ENCODE measurements around the gene RFX8.
"Not testable (repeated sequence)": the region's sequence is repeated elsewhere in the genome, so short reads cannot be mapped to it uniquely, and the experiment has no call there.

RFX8 gene

DNA sequence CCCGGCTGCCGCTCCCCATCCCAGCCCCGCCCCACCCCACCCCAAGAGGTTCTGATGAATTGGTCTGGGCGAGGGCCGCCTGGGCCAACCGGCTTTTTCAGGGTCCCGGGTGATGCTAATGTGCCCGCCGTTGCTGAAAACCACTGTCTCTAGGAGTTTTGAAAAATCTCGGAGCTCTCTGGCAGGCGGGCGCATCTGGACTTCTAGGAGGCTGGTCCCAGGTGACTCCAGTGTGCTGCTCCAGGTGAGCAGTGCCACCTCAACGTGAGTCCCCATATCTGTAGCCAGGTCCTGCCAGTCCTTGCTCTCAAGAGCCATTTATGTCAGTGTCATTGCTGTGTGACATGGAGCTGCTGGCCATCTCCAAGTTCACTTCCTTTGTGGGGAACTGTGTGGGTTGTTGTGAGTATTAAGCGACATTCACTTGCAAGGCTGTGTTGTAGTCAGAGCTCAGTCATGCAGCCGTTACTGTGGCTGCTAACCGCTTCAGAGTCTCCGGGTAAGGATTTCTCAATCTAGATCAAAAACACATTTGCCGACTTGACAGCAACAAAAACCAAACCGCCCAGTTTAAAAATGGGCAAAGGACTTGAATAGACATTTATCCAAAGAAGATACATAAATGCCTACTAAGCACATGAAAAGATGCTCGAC, at the start of gene RFX8:
Gene RFX8, minus strand, starts transcription at position 382 of the 654 bp plus-strand sequence. CDS start 8,264 bp downstream, outside the sequence.
- in situ Hi-C loops (cut with MboI; ENCODE audit: low sequenced_read_pairs): no loop called here

- in situ Hi-C loops (cut with MboI; ENCODE audit: low sequenced_read_pairs): no loop called here
Measured at GRCh38 chr2:101521487-101521886, 46.6 kb upstream of the RFX8 start.

DNA sequence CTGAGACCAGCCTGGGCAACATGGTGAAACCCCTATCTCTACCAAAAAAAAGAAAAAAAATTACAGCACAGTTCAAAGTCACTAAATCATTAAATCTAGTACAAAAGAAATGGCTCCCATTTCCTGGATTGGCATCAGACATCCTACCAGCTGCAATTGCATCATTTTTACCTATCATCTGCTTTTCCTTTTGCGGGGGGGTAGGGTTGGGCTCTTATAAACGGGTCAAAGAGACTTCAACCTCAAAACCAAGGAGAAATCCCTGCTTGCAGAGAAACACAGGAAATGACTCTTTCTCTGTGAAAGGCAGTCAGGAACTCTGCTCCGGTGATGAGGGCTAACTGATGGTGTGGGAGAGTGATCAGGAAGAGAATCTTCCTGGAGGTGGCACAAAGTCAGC, 45.3 kb upstream of the RFX8 start:
- in situ Hi-C loops (cut with MboI; ENCODE audit: low sequenced_read_pairs): no loop called here

DNA sequence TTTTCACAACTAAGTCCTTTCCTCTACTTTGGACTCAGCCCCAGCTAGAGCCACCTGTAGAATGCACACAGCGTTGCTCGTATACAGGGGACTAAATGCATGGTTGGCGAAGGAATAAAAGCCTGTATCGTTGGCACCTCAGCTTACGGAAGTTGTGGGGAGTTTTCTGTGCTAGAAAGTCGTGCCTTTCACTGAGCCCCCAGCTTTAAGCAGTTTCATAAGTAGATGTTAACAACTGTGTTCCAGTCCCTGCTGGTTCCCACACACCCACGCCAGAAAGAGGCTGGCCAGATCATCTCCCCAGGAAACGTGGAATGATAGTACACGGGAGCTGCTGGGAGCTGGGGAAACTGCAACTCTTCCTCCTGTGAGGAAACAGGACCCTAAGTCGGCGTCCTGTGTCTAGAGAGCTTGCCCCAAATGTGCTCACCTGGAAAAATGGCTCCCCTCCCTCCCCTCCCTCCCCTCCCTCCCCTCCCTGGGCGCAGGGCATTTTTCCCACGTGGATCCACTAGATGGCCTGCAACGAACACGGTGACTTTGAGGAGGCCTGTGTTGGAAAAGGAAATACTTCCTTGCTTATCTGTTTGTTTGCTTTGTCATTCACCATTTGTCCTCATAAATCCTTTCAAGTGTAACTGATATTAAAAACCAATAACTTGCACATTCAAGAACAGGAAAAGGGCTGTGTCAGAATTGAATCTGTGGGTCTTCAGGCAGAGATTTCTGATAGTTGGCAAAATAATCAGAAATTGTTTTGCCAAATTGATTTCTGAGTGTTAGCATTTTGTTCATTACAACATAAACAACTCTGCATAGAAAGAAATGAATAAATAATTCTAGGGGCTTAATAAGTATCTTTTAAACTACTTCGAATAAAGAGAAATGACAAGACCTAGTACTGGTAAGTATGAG, 43.9 kb upstream of the RFX8 start:
- in situ Hi-C loops (cut with MboI; ENCODE audit: low sequenced_read_pairs): no loop called here

DNA sequence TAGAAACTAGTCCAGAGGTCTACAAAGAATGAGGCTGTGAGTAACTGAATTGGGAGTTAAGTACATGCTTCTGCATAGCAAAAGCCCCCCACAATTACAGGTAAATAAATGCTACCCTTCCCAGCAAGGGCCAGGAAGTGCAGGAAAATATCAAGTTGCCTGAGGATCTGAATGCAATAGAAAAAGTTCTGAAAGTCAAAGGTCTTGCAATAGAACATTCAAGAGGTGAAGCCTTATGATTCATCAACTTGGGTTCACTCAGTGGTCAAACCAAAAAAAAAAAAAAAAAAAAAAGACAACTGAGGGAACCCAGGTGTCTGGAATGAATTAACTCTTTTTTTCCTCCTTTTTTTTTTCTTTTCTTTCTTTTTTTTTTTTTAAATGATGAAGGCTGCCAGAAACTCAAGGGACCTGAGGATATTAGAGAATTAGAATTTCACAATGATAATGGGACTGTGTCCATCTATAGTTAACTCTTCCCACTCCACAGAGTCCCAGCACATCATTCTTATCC, 42.9 kb upstream of the RFX8 start:
- in situ Hi-C loops (cut with MboI; ENCODE audit: low sequenced_read_pairs): no loop called here

DNA sequence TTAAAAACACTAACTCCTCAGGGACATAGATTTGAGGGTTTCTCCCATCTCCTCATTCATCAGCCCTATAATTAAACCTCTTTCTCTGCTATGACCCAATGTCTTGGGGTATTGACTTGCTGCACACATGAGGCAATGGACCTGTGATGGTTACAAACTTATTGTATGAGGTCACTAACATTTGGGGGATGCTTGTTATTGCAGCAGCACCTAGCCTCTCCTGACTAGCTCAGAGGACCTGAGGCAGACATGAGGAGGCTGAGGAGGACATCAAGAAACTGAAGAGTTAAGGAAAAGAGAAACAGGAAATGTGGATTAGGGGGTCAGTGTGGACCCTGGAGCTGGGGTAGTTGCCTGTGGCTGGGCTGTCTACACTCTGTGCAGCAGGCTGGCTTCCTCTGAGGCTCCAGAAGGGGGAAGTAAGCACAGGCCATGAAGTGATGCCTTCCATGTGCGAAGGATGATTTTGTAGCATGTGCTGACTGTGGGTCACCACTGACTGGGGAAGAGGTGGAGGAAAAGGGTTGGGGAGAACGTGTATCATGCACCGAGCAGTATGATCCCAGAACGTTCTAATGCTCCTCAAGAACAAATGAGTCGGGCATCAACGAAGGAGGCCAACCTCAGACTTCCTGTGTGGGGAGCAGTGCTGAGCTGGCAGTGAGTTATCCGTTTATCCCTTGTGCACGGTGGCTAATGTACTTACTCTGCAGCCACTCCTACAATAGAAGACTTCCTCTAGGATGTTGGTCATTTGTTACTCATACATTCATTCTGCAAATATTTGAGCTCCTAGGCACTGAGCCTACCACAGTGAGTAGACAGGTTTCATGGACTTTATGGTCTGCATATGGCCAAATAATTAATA, 42.1 kb upstream of the RFX8 start:
- in situ Hi-C loops (cut with MboI; ENCODE audit: low sequenced_read_pairs): no loop called here

DNA sequence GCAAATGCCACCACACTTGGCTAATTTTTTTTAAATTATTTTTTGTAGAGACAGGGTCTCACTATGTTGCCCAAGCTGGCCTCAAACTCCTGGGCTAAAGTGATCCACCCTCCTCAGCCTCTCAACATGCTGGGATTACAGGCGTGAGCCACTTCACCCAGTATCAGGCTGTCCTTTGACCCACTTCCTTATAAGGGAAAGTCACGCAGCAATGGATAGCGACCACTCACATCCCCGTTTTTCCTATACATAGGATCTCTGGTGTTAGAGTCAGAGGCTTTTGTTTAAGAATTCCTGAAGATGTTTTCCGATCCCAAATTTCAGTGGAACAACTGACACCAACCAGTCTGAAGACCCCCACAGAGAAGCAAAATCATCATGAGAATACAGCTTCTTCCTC, 41.4 kb upstream of the RFX8 start:
- in situ Hi-C loops (cut with MboI; ENCODE audit: low sequenced_read_pairs): no loop called here

GRCh38 chr2:101515477-101515876, 40.6 kb upstream of the RFX8 start:
- in situ Hi-C loops (cut with MboI; ENCODE audit: low sequenced_read_pairs): no loop called here

DNA sequence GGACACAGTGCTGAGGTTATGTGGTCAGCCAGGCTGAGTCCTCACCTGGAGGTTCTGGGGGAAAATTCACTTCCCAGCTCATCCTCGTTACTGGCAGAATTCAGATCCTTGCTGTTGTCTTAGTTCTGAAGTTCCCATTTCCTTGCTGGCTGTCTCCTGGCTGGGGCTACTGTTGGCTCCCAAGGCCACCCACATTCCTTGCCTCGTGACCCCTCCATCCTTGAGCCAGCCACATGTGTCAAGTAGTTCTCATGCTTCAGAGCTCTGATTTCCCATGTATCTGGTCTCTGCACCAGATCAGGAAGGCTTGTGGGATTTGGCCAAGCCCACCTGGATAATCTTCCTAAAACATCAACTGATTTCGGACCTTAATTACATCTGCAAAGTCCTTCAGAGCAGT, 38.1 kb upstream of the RFX8 start:
- in situ Hi-C loops (cut with MboI; ENCODE audit: low sequenced_read_pairs): no loop called here

- in situ Hi-C loops (cut with MboI; ENCODE audit: low sequenced_read_pairs): no loop called here
Measured at GRCh38 chr2:101511381-101511780, 36.5 kb upstream of the RFX8 start.

DNA sequence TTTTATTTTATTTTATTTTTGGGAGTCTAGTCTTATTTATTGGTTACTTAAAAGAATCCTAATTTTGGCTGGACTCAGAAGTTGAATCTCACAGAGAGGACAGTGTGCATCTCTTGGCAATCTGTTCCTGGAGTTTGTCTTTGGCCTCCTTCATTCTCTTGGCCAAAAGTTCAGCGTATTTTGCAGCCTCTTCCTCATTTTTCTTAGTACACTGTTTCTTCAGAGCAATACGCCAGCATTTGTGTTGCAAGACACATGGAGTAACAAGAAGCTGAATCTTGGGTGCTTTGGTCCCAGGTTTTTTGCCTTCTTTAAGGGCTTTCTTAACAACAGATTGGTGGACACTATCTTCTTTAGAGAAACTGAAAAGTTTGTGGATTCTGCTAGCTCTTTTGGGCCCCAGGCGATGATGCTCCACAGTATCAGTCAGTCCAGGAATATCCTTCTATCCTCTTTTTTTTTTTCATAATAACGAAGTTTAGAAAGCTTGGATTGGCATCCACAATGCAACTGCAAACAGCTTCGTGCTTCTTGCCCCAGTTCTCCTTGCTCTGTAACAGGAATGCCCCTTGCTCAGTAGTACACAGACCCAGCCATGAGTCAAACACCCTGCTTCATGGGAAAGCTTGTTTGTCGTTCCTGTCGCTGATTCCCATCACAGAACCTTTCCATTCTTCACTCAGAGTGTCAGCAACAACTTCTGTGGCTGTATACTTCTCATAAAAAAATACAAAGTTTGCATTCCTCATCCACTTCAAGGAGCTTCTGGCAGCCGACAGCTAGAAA, 34.8 kb upstream of the RFX8 start:
- in situ Hi-C loops (cut with MboI; ENCODE audit: low sequenced_read_pairs): no loop called here

GRCh38 chr2:101508636-101509035, 33.7 kb upstream of the RFX8 start:
- in situ Hi-C loops (cut with MboI; ENCODE audit: low sequenced_read_pairs): no loop called here

DNA sequence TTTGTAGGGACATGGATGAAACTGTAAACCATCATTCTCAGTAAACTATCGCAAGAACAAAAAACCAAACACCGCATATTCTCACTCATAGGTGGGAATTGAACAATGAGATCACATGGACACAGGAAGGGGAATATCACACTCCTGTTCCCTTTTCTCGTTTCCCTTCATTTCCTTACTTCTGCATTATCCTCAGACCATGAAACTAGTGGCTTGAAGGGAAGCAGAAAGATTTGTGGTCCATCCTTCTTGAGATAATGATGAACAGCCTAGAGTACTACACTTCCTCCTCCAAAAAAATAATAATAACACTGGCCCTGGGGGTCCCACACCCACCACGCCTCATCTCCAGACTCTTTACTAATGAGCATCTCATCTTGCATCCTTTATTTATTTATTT, 30.4 kb upstream of the RFX8 start:
- in situ Hi-C loops (cut with MboI; ENCODE audit: low sequenced_read_pairs): not testable (repeated sequence)

- in situ Hi-C loops (cut with MboI; ENCODE audit: low sequenced_read_pairs): not testable (repeated sequence)
Measured at GRCh38 chr2:101504744-101505143, 29.8 kb upstream of the RFX8 start.

DNA sequence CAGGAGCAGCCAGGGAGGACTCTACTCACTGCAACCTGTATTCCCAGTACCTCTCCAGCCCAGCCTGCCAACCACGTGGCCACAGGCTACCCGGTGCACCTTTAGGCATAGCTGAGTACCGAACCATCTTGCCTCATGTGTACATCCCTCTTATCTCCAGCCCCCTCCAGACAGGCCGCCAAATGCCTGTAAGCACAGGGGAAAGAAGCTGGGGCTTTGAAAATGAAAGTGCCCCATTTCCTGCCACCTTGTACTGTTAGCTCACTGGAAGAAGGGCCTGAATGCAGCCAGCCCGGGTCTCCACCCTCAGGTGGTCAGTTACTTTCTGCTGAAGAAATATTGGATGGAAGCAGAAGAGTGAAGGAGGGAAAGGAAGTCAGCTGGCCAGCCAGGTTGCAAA, 27.2 kb upstream of the RFX8 start:
- in situ Hi-C loops (cut with MboI; ENCODE audit: low sequenced_read_pairs): no loop called here

DNA sequence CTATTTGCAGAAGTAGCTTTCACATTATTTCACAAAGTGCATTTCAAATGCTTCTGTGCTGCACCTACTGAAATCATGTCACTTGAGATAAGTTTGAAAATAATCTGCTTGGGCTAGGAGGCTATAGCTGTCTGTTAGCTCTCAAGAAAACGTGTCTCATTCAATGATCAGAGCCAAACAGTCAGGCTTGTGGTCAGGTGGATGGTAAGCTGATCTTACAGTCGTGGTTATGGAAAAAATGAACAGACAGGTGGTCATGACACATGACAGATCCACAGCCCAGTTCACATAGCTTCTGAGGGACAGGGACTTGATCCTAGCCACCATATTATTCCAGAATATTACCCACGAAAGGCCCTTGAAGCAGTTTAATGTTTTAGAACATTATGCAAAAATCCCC, 26.5 kb upstream of the RFX8 start:
- in situ Hi-C loops (cut with MboI; ENCODE audit: low sequenced_read_pairs): no loop called here

- in situ Hi-C loops (cut with MboI; ENCODE audit: low sequenced_read_pairs): no loop called here
Measured at GRCh38 chr2:101500860-101501259, 25.9 kb upstream of the RFX8 start.

GRCh38 chr2:101500180-101500579, 25.3 kb upstream of the RFX8 start:
- in situ Hi-C loops (cut with MboI; ENCODE audit: low sequenced_read_pairs): no loop called here

DNA sequence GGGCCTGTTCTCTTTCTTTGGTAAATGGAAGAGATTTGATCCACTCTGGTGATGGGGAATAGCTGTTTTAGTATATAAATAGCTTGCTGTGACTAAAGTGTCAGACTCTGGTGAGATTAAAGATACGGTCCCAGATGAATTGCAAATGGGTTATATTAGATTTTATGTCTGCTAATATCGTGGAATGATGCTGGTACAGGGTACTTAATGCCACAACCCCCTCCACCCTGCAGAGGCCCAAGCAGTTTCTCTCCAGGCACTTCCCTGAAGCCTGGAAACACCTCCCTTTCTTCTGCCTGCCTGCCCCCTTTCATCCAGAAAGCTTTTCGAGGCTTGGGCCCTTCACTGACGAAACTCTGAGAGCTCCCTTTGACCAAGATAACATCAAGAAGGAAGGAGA, 21.4 kb upstream of the RFX8 start:
- in situ Hi-C loops (cut with MboI; ENCODE audit: low sequenced_read_pairs): no loop called here

DNA sequence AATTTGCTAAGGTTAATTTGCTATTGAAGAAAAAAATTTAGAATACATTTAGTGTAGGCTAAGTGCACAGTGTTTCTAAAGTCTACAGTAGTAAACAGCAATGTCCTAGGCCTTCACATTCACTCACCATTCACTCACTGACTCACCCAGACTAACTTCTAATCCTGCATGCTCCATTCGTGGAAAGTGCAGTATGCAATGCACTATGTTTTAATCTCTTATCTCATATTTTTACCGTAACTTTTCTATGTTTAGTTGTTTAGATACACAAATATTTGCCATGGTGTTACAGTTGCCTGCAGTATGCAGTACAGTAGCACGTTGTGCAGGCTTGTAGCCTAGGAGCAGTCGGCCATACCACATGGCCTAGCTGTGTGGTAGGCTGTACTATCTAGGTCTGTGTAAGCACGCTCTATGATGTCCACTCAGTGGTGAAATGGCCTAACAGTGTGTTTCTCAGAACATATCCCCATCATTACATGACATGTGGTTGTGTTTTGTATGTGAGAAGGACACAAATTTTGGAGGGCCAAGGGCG, 18.1 kb upstream of the RFX8 start:
- in situ Hi-C loops (cut with MboI; ENCODE audit: low sequenced_read_pairs): no loop called here
